Thyroid gland (tissue), 4 donors: ENCODE measurements around the gene MRPL45. TPM values are rescaled to one million over a fixed set of nuclear protein-coding genes. Genes with fewer than 3 reads are reported as not detected.

ENCODE experiments used
- DNase-seq, 2 donors: peaks; one replicate each; pipeline ENCODE4 v3.0.0-alpha.2; 2019
- H3K27ac ChIP-seq, 3 donors: fragments of 200-600 bp; sonication (generic); 1 replicate in 2 of 3; 2 replicates in 1 of 3; pipeline ENCODE4 v1.5.1; 2016 to 2019; ENCODE audit warnings: mild to moderate bottlenecking in 1 of 3, moderate library complexity in 1 of 3
- H3K27me3 ChIP-seq: fragments of 200-600 bp; sonication (generic); one replicate; pipeline ENCODE4 v1.5.1; 2019
- H3K36me3 ChIP-seq, 2 donors: fragments of 200-600 bp; sonication (generic); one replicate each; pipeline ENCODE4 v1.5.1; 2016 to 2019
- H3K4me1 ChIP-seq, 2 donors: fragments of 200-600 bp; sonication (generic); one replicate each; pipeline ENCODE4 v1.5.1; 2017 to 2019
- H3K4me3 ChIP-seq, 3 donors: fragments of 200-600 bp; sonication (generic); replicated peaks in 1 of 3; 1 replicate in 2 of 3; 2 replicates in 1 of 3; pipeline ENCODE4 v1.5.1; 2016; ENCODE audit warnings: mild to moderate bottlenecking in 1 of 3
- H3K9me3 ChIP-seq: fragments of 200-600 bp; sonication (generic); one replicate; pipeline ENCODE4 v1.5.1; 2017
- CTCF ChIP-seq, 6 experiments: fragments of 200-600 bp in 3 of 6; fragments of 450-650 bp in 3 of 6; sonication (generic) in 3 of 6; IDR thresholded peaks; one replicate each; pipeline ENCODE4 v1.5.1; 2016 to 2019; ENCODE audit warnings: antibody characterized with exemption in 6 of 6, mild to moderate bottlenecking in 2 of 6, inconsistent platforms in 1 of 6, moderate library complexity in 1 of 6
- POLR2A ChIP-seq, 2 donors: fragments of 450-650 bp; IDR thresholded peaks; one replicate each; pipeline ENCODE4 v1.6.1; 2017; ENCODE audit warnings: antibody characterized with exemption in 2 of 2, mild to moderate bottlenecking in 2 of 2, moderate library complexity in 1 of 2
- WGBS, 2 donors: methylation state at CpG; one replicate each; pipeline ENCODE4 v1.1.5; 2017; 5-methylcytosine and 5-hydroxymethylcytosine counted together
- intact Hi-C: fragments of 100-400 bp; cut with DNase I; formaldehyde crosslinking; loops from one replicate; pipeline ENCODE4 v1.15.1; 2023
- total RNA-seq, 4 donors: library from RNA; depleted of rRNA; stranded (reverse); fragments of >200 nt; gene quantifications; one replicate each; pipeline ENCODE4 v1.2.3, GENCODE V29; 2016

MRPL45 gene
- total RNA-seq, 4 donors from 2014 or later: 26.6 to 38.3 (median 30.3) TPM

DNA sequence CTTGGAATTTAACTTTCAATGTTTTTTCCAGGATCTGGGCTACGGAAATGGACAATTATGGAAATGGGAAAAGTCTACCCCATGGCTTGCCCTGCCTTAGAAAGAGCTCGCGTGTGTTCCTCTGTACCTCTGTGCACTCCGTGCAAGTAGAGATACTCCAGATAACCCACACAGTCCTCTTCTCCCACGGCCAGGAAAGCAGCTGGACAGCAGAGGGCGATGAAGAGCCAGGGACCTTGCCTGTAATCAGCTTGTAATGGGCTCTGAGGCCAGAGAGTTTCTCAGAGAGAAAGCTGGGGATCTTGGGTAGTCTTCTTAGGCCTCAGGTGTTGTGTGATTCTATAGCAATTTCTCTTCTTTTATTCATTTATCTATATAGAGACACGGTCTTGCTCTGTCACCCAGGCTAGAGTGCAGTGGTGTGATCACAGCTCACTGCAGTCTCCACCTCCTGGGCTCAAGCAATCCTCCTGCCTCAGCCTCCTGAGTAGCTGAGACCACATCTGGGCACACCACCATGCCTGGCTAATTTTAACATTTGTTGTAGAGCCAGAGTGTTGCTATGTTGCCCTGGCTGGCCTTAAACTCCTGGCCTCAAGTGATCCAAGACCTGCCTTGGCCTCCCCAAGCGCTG lies 52.2 kb downstream of the MRPL45 start:
- TF ChIP-seq POLR2A (IDR thresholded peaks at IDR 0.05): no peak
- TF ChIP-seq CTCF (IDR thresholded peaks at IDR 0.05): peak; percentile 49 to 95 (median 91)
- Histone ChIP-seq H3K4me3 (no peak overlapping the region), H3K36me3 (no peaks in the 10 kb centered on the region), H3K4me1 (peaks cover 12 to 17% of the 10 kb centered on the region in 2 donors), H3K27me3 (no peaks in the 10 kb centered on the region), H3K27ac (no peak overlapping the region), H3K9me3 (no peaks in the 10 kb centered on the region)
- intact Hi-C loops: loop anchor here (2.0 kb wide), 1 partner anchor 66 kb away; no protein-coding TSS in a partner anchor
- peak; percentile 89 to 91 for DNase-seq
- 14% methylated on average over 8 of the region's 8 CpGs for WGBS, 2 donors

DNA sequence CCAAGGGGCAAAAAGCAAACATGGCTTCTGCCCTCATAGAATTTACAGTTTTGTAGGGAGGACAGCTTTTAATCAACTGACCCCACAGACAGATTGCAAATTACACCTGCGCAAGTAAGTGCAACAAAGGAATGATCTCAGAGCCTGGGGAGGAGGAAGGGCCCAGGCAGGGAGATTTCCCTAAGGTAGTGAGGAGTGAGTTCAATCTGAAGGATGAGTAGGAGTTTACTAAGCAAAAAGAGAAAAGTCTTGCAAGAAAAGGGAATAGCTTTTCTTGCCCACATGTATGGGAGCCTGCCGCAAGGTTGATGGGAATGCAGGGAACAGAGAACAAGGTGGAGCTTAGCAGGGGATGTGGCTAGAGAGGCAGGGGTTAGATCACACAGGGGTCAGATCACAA lies 53.1 kb downstream of the MRPL45 start:
- no peaks in the 10 kb centered on the region for H3K36me3 ChIP-seq
- DNase-seq: no peak
- no peak overlapping the region for H3K4me3 ChIP-seq
- TF ChIP-seq CTCF (IDR thresholded peaks at IDR 0.05): no peak
- no peak overlapping the region for H3K27ac ChIP-seq
- intact Hi-C loops: no loop called here
- H3K27me3 ChIP-seq: no peaks in the 10 kb centered on the region
- WGBS, 2 donors: 96 to 98% methylated on average over 2 of the region's 2 CpGs
- no peaks in the 10 kb centered on the region for H3K9me3 ChIP-seq
- H3K4me1 ChIP-seq: peaks cover 20 to 25% of the 10 kb centered on the region in 2 donors

DNA sequence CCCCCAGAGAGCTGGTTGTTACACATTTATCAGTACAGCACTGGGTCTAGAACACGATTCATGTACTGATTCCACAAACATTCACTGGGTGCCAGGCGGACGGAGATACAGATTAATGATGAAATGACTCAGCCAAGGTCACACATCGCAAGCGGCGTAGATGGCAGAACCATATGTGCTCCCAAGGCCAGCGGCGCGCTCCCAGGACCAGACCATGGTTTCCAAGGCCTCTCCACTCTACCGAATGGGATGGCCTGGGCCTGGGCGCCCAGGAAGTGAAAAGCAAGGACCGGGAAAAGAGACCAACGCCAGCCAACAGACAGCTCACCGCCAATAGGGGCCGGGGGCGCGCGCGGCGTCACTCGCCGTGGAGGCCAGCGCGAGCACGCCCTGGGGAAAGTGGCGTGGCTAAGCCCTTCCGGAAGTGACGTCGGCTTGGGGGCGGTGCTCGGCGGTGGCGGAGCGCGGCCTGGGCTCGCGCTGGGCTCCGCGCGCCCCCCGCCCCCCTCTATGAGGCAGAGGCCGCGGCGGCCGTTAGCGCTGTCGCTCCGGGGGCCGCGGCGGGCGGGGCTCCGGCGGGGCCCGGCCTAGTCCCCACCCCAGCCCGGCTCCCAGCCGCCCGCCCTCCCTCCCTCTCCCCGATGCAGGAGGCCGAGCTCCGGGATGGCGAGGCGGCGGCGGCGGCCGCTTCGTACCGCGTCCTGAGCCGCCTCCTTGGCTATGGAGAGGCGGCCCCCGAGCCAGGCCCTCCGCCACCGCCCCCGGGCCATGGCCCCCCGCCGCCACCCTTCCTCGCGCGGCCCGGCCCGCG lies 54.6 kb downstream of the MRPL45 start, which contains the start of gene SOCS7:
Gene SOCS7, plus strand, starts transcription at position 433 of the 811 bp plus-strand sequence. Its CDS starts 209 bp downstream, at position 642.
- Histone ChIP-seq H3K36me3 (no peaks in the 10 kb centered on the region), H3K27ac (peak within 1 kb of the TSS; percentile 59 to 89 (median 71)), H3K4me1 (peaks cover 31 to 34% of the 10 kb centered on the region in 2 donors), H3K9me3 (no peaks in the 10 kb centered on the region), H3K4me3 (peak within 1 kb of the TSS; percentile 67 to 95 (median 75)), H3K27me3 (no peaks in the 10 kb centered on the region)
- TF ChIP-seq CTCF (IDR thresholded peaks at IDR 0.05): no peak
- peak in 1 of 2 donors; percentile 85 for TF ChIP-seq POLR2A (IDR thresholded peaks at IDR 0.05)
- peak; percentile 93 for DNase-seq
- intact Hi-C loops: no loop called here
- WGBS, 2 donors: 26 to 38% methylated on average over 12 to 13 of the region's 84 CpGs

- TF ChIP-seq POLR2A (IDR thresholded peaks at IDR 0.05) (no peak), CTCF (IDR thresholded peaks at IDR 0.05) (no peak)
- Histone ChIP-seq H3K9me3 (no peaks in the 10 kb centered on the region), H3K27ac (peak overlapping the region; percentile 26 to 71 (median 68)), H3K36me3 (no peaks in the 10 kb centered on the region), H3K4me3 (peak overlapping the region; percentile 67 to 95 (median 75)), H3K4me1 (peaks cover 39 to 43% of the 10 kb centered on the region in 2 donors), H3K27me3 (no peaks in the 10 kb centered on the region)
- intact Hi-C loops: no loop called here
- 0 to 2% methylated on average over 12 to 15 of the region's 72 CpGs for WGBS, 2 donors
- peak; percentile 39 to 42 for DNase-seq
Measured at GRCh38 chr17:38352245-38353085, 55.5 kb downstream of the MRPL45 start.
